ENCODE measurements around the gene TTC19. TPM values are rescaled to one million over a fixed set of nuclear protein-coding genes. Genes with fewer than 3 reads are reported as not detected.

The TTC19 gene, protein sequence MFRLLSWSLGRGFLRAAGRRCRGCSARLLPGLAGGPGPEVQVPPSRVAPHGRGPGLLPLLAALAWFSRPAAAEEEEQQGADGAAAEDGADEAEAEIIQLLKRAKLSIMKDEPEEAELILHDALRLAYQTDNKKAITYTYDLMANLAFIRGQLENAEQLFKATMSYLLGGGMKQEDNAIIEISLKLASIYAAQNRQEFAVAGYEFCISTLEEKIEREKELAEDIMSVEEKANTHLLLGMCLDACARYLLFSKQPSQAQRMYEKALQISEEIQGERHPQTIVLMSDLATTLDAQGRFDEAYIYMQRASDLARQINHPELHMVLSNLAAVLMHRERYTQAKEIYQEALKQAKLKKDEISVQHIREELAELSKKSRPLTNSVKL
- total RNA-seq (1,000 to 10,000 TPM in 1 of 5 donors, 10 to 100 TPM in 4; 44.6 to 1,106 (median 63.6) TPM), polyA plus RNA-seq (10 to 100 TPM; 12.6 to 16.2 (median 14.1) TPM)
- long read RNA-seq, donor 1, partial matches to known transcripts: 0 of 2 reads
- long read RNA-seq, donor 1, other reads (novel, unspliced or antisense): 0 of 2 reads
- long read RNA-seq, donor 2, partial matches to known transcripts: 0 of 10 reads
- long read RNA-seq, donor 2, other reads (novel, unspliced or antisense): 0 of 10 reads
- long read RNA-seq, donor 3, partial matches to known transcripts: 0 of 3 reads
- long read RNA-seq, donor 3, other reads (novel, unspliced or antisense): 0 of 3 reads
- long read RNA-seq, donor 4, partial matches to known transcripts: 0 of 3 reads
- long read RNA-seq, donor 4, other reads (novel, unspliced or antisense): 0 of 3 reads
- long read RNA-seq, donor 5, transcript TTC19-201 (10 exons, 3,002 nt): major isoform, 10 of 11 reads
- long read RNA-seq, donor 5, partial matches to known transcripts: 0 of 11 reads
- long read RNA-seq, donor 5, other reads (novel, unspliced or antisense): 0 of 11 reads
- long read RNA-seq, donor 6, transcript TTC19-201 (10 exons, 3,002 nt): major isoform, 27 of 84 reads
- long read RNA-seq, donor 6, partial matches to known transcripts: 51 of 84 reads
- long read RNA-seq, donor 6, other reads (novel, unspliced or antisense): 0 of 84 reads
- long read RNA-seq, donor 7, transcript TTC19-201 (10 exons, 3,002 nt): major isoform, 5 of 11 reads
- long read RNA-seq, donor 7, partial matches to known transcripts: 6 of 11 reads
- long read RNA-seq, donor 7, other reads (novel, unspliced or antisense): 0 of 11 reads
- long read RNA-seq, donor 8, transcript TTC19-201 (10 exons, 3,002 nt): major isoform, 9 of 11 reads
- long read RNA-seq, donor 8, partial matches to known transcripts: 0 of 11 reads
- long read RNA-seq, donor 8, other reads (novel, unspliced or antisense): 0 of 11 reads
- long read RNA-seq, donor 9, partial matches to known transcripts: 102 of 104 reads
- long read RNA-seq, donor 9, other reads (novel, unspliced or antisense): 0 of 104 reads
- long read RNA-seq, donor 10, partial matches to known transcripts: 0 of 3 reads
- long read RNA-seq, donor 10, other reads (novel, unspliced or antisense): 0 of 3 reads

DNA sequence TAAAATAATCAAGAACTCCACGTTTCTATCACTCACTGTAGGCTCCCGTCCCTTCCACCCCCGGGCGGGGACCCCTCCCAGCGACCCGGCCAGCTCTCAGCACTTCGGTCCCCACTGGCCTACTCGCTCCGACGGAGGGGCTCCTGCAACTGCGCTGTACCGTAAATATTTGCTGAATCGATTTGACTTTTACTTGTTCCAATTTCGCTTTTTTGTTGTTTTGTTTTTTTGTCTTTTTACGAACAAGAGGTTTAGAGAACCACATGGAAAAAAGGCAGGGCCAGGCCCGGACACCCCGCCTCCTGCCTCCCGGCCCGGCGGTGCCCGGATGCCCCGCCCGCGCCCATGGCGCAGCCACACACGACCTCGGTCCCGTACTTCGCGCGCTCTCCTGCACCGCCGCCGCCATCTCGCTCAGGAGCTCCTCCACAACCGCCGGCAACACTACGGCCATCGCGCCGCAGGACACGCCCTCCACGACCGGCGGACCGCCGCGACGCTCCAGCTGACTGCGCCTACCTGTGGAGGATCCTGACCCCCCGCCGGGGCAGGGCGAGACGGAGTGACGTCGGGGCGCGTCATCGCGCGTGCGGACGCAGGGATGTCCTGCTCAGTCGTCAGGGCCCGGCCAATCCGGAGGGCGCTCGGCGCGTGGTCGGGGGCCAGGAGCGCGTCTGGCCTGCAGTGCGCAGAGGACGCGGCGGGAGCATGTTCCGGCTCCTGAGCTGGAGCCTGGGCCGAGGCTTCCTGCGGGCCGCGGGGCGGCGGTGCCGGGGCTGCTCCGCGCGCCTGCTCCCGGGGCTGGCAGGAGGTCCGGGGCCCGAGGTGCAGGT, at the start of gene TTC19, which contains the start of gene ZSWIM7:
Gene TTC19 (plus strand): TSS at position 684 of the 833 bp plus-strand sequence. CDS start 25 bp downstream, at position 709.
Gene ZSWIM7 (minus strand): TSS at position 564 of the 833 bp plus-strand sequence. CDS start 110 bp downstream, at position 454.
- Histone ChIP-seq H3K27ac (peak within 1 kb of the TSS; percentile 93 to 98 (median 97)), H3K4me3 (peak within 1 kb of the TSS; percentile 67 to 79 (median 71)), H3K9me3 (no peaks in the 10 kb centered on the region), H3K36me3 (peaks cover 19 to 44% (median 38%) of the 10 kb centered on the region in 4 donors), H3K4me1 (peaks cover 16 to 33% (median 25%) of the 10 kb centered on the region in 4 donors), H3K27me3 (no peaks in the 10 kb centered on the region)
- intact Hi-C loops (cut with DNase I; ENCODE audit: low total_unique reads): no loop called here
- TF ChIP-seq EP300 (IDR thresholded peaks at IDR 0.05) (peak; percentile 84), POLR2AphosphoS5 (IDR thresholded peaks at IDR 0.05) (peak; percentile 99 to 100 (median 99)), POLR2A (IDR thresholded peaks at IDR 0.05) (peak in 2 of 4 donors; percentile 68 to 76)
- TF ChIP-seq, protein P1, sequence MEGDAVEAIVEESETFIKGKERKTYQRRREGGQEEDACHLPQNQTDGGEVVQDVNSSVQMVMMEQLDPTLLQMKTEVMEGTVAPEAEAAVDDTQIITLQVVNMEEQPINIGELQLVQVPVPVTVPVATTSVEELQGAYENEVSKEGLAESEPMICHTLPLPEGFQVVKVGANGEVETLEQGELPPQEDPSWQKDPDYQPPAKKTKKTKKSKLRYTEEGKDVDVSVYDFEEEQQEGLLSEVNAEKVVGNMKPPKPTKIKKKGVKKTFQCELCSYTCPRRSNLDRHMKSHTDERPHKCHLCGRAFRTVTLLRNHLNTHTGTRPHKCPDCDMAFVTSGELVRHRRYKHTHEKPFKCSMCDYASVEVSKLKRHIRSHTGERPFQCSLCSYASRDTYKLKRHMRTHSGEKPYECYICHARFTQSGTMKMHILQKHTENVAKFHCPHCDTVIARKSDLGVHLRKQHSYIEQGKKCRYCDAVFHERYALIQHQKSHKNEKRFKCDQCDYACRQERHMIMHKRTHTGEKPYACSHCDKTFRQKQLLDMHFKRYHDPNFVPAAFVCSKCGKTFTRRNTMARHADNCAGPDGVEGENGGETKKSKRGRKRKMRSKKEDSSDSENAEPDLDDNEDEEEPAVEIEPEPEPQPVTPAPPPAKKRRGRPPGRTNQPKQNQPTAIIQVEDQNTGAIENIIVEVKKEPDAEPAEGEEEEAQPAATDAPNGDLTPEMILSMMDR (IDR thresholded peaks at IDR 0.05): peak in 1 of 7 experiments; percentile 37
- DNase-seq: peak; percentile 98 to 99
- WGBS, 5 donors: 0 to 1% (median 0%) methylated on average over 62 to 91 of the region's 91 CpGs

DNA sequence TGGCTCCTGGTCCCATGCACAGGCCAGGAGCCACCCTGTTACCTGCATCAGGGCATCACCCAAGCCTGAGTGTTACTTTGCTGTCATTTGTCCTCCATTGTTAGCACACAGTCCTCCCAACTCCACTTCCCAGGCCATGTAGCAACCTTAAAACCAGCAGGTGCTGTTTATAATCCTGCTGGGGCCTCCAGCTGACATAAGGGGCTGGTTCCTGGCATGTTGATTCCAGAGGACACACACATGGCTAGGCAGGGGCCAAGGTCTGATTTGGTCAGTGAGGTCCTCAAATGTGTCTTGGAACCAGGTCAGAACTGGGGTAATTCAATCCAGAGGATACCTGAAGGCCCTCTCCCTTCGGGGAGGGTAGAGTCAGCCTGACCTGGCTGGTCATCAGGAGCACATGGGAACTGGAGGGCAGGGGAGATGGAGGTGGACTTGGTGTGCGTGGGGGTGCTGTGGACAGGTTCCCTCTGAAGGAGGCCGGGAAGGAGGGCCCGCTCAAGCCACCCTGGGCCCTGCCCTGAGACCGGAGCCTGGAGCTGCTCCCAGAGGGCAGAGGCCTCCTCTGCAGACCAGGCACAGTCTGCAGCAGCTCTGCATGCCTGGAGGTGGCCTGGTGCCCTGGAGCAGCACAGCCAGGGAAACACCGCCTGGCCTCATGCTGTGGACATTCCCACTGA, 48.1 kb upstream of the TTC19 start:
- H3K27ac ChIP-seq: no peak overlapping the region
- no peaks in the 10 kb centered on the region for H3K27me3 ChIP-seq
- WGBS, 5 donors: 94 to 100% (median 95%) methylated on average over 2 to 6 of the region's 6 CpGs
- intact Hi-C loops (cut with DNase I; ENCODE audit: low total_unique reads): no loop called here
- H3K9me3 ChIP-seq: no peaks in the 10 kb centered on the region
- H3K4me3 ChIP-seq: no peak overlapping the region
- DNase-seq: no peak
- TF ChIP-seq POLR2AphosphoS5 (IDR thresholded peaks at IDR 0.05) (no peak), POLR2A (IDR thresholded peaks at IDR 0.05) (no peak), EP300 (IDR thresholded peaks at IDR 0.05) (no peak)
- TF ChIP-seq, protein P1 (IDR thresholded peaks at IDR 0.05): no peak
- no peaks in the 10 kb centered on the region for H3K36me3 ChIP-seq
- peaks cover 0 to 15% (median 3%) of the 10 kb centered on the region in 4 donors for H3K4me1 ChIP-seq

DNA sequence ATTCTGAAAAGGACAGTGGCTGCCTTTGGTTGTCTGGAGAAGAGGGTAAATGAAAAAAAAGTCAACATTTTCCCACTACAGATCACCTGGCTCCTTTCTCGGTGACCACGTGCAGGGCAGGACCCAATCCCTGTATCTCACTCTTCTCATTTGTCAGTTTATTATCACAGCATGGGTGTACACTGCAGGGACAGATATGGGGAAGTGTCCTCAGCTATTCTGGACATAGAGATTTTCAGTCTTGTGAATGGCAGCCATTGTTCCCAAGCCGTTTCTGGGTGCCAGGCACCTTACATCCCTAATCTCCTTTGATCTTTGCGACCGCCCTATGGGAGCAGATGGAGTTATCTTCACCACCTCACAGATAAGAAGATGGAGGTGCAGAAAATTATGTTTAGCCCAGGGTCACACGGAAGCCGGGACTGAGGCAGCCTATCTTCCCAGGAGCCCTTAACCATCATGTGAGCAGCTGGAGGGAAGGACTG, 47.5 kb upstream of the TTC19 start:
- no peak for TF ChIP-seq POLR2AphosphoS5 (IDR thresholded peaks at IDR 0.05)
- TF ChIP-seq EP300 (IDR thresholded peaks at IDR 0.05): no peak
- TF ChIP-seq, protein P1 (IDR thresholded peaks at IDR 0.05): no peak
- no peak for TF ChIP-seq POLR2A (IDR thresholded peaks at IDR 0.05)

More for the DNA sequence above, 47.5 kb upstream of the TTC19 start:
- H3K4me3 ChIP-seq: no peak overlapping the region
- DNase-seq: no peak
- whole genome bisulfite sequencing, 5 donors: 33 to 65% (median 46%) methylated on average over 7 of the region's 7 CpGs
- peaks cover 0 to 9% (median 3%) of the 10 kb centered on the region in 4 donors for H3K4me1 ChIP-seq
- no peaks in the 10 kb centered on the region for H3K36me3 ChIP-seq
- intact Hi-C loops (cut with DNase I; ENCODE audit: low total_unique reads): no loop called here
- H3K27ac ChIP-seq: no peak overlapping the region
- H3K27me3 ChIP-seq: no peaks in the 10 kb centered on the region
- H3K9me3 ChIP-seq: no peaks in the 10 kb centered on the region
